ENCODE results near the gene SEL1L3.

Gene SEL1L3

GRCh38 chr4:25786497-25787065, 76.2 kb downstream of the SEL1L3 start:
- DNase-seq = no peak

- DNase-seq = peak; percentile 28
Measured at GRCh38 chr4:25783943-25784342, 78.8 kb downstream of the SEL1L3 start.

GRCh38 chr4:25783126-25783525, 79.7 kb downstream of the SEL1L3 start:
- DNase-seq = no peak

- no peak for DNase-seq
Measured at GRCh38 chr4:25782482-25782881, 80.3 kb downstream of the SEL1L3 start.

- DNase-seq = no peak
Measured at GRCh38 chr4:25779021-25779420, 83.8 kb downstream of the SEL1L3 start.

GRCh38 chr4:25776795-25777194, 86.0 kb downstream of the SEL1L3 start:
- no peak for DNase-seq

GRCh38 chr4:25775166-25775565, 87.6 kb downstream of the SEL1L3 start:
- no peak for DNase-seq

- no peak for DNase-seq
Measured at GRCh38 chr4:25773358-25773757, 89.4 kb downstream of the SEL1L3 start.

- DNase-seq = no peak
Measured at GRCh38 chr4:25771672-25772071, 91.1 kb downstream of the SEL1L3 start.

- DNase-seq = no peak
Measured at GRCh38 chr4:25770847-25771246, 91.9 kb downstream of the SEL1L3 start.

GRCh38 chr4:25769251-25769650, 93.5 kb downstream of the SEL1L3 start:
- no peak for DNase-seq

- peak; percentile 26 for DNase-seq
Measured at GRCh38 chr4:25767877-25768725, 94.7 kb downstream of the SEL1L3 start.

- DNase-seq = no peak
Measured at GRCh38 chr4:25760518-25761157, 102.2 kb downstream of the SEL1L3 start.

GRCh38 chr4:25760048-25760447, 102.7 kb downstream of the SEL1L3 start:
- no peak for DNase-seq

GRCh38 chr4:25759101-25759500, 103.7 kb downstream of the SEL1L3 start:
- DNase-seq = no peak

GRCh38 chr4:25757452-25757851, 105.3 kb downstream of the SEL1L3 start:
- DNase-seq = no peak

GRCh38 chr4:25756503-25756902, 106.3 kb downstream of the SEL1L3 start:
- no peak for DNase-seq

- no peak for DNase-seq
Measured at GRCh38 chr4:25755911-25756310, 106.9 kb downstream of the SEL1L3 start.

GRCh38 chr4:25753239-25753638, 109.5 kb downstream of the SEL1L3 start:
- no peak for DNase-seq

- DNase-seq = no peak
Measured at GRCh38 chr4:25750874-25751273, 111.9 kb downstream of the SEL1L3 start.

GRCh38 chr4:25749150-25749794, 113.5 kb downstream of the SEL1L3 start:
- DNase-seq = no peak

GRCh38 chr4:25743971-25744370, 118.8 kb downstream of the SEL1L3 start:
- DNase-seq = no peak

- no peak for DNase-seq
Measured at GRCh38 chr4:25729564-25729963, 133.2 kb downstream of the SEL1L3 start.

GRCh38 chr4:25728886-25729285, 133.9 kb downstream of the SEL1L3 start:
- no peak for DNase-seq

Data from activated CD4-positive, alpha-beta T cell treated with anti-CD3 and anti-CD28 coated beads, Interleukin-10, Interleukin-2, amounts not matched to agents 100 ng/mL and 50 ng/mL, durations not matched to agents 16 hours and 8 hours (primary cell).